Erythroblast (primary cell): ENCODE measurements around the gene SLC38A5.

Source experiments
- GATA1 ChIP-seq: IDR thresholded peaks from 2 replicates; pipeline ENCODE4 v1.6.1; 2011; ENCODE audit warnings: low read depth, mild to moderate bottlenecking, control low read depth, low read length, moderate library complexity
- POLR2A ChIP-seq: IDR thresholded peaks from 2 replicates; pipeline ENCODE4 v1.6.1; 2011; ENCODE audit warnings: mild to moderate bottlenecking, low read length

GRCh38 chrX:48472225-48472624 lies 2.2 kb upstream of the SLC38A5 start:
- TF ChIP-seq POLR2A = no peak
- TF ChIP-seq GATA1 = no peak
